RWPE2 (cell line): Measurements from ENCODE around the gene PKIB.
A peak's percentile ranks its signal among the peaks of the same experiment; 100 is the strongest.

Experiments
- ATAC-seq: fragments of 200-7000 bp; cut with Tn5 transposase; 3 replicates; pipeline ENCODE4 v1.9.1; 2021; ENCODE audit warnings: low read depth
- DNase-seq: peaks from one replicate; pipeline ENCODE4 v3.0.0-alpha.2; 2020; ENCODE audit warnings: low spot score
- H3K27ac ChIP-seq: fragments of 450-650 bp; 2 replicates; pipeline ENCODE4 v1.5.1; 2017; ENCODE audit warnings: mild to moderate bottlenecking; ENCODE audit not compliant: poor library complexity, severe bottlenecking
- H3K27me3 ChIP-seq: fragments of 250-450 bp; sonication (Bioruptor Pico); 2 replicates; pipeline ENCODE4 v1.5.1; 2021; ENCODE audit warnings: mild to moderate bottlenecking, moderate library complexity; ENCODE audit not compliant: insufficient read depth, poor library complexity, severe bottlenecking
- H3K36me3 ChIP-seq: fragments of 250-450 bp; sonication (Bioruptor Pico); 2 replicates; pipeline ENCODE4 v1.5.1; 2020; ENCODE audit warnings: low read depth, mild to moderate bottlenecking, moderate library complexity
- H3K4me1 ChIP-seq: fragments of 250-450 bp; sonication (Bioruptor Pico); 2 replicates; pipeline ENCODE4 v1.5.1; 2021; ENCODE audit warnings: mild to moderate bottlenecking, moderate library complexity; ENCODE audit not compliant: insufficient read depth, poor library complexity, severe bottlenecking
- H3K4me3 ChIP-seq: fragments of 250-450 bp; sonication (Bioruptor Pico); 2 replicates; pipeline ENCODE4 v1.5.1; 2021; ENCODE audit warnings: mild to moderate bottlenecking, moderate library complexity; ENCODE audit not compliant: severe bottlenecking
- H3K9me3 ChIP-seq: fragments of 250-450 bp; sonication (Bioruptor Pico); 2 replicates; pipeline ENCODE4 v1.5.1; 2021; ENCODE audit warnings: mild to moderate bottlenecking, moderate library complexity; ENCODE audit not compliant: severe bottlenecking
- CTCF ChIP-seq: fragments of 450-650 bp; IDR thresholded peaks from one replicate; pipeline ENCODE4 v1.5.1; 2017; ENCODE audit warnings: mild to moderate bottlenecking, moderate library complexity; ENCODE audit not compliant: poor library complexity, severe bottlenecking

The PKIB gene

GRCh38 chr6:122671251-122671650 is 61.0 kb downstream of the PKIB start:
- no peak for ATAC-seq
- Histone ChIP-seq H3K4me1 (peaks cover 12% of the 10 kb centered on the region), H3K36me3 (no peaks in the 10 kb centered on the region), H3K9me3 (no peaks in the 10 kb centered on the region), H3K4me3 (no peak overlapping the region), H3K27me3 (no peaks in the 10 kb centered on the region), H3K27ac (no peak overlapping the region)
- DNase-seq, result no peak
- TF ChIP-seq CTCF, result no peak

- Histone ChIP-seq H3K36me3 (no peaks in the 10 kb centered on the region), H3K4me1 (peaks cover 12% of the 10 kb centered on the region), H3K9me3 (no peaks in the 10 kb centered on the region), H3K4me3 (no peak overlapping the region), H3K27ac (peak overlapping the region; percentile 2), H3K27me3 (no peaks in the 10 kb centered on the region)
- no peak for DNase-seq
- no peak for TF ChIP-seq CTCF
- peak; percentile 97 for ATAC-seq
Observed at GRCh38 chr6:122673343-122673961, 63.2 kb downstream of the PKIB start.

GRCh38 chr6:122676146-122676545 is 65.9 kb downstream of the PKIB start:
- DNase-seq (no peak), ATAC-seq (no peak)

GRCh38 chr6:122676688-122677087 is 66.5 kb downstream of the PKIB start:
- H3K9me3 ChIP-seq, result no peaks in the 10 kb centered on the region
- H3K27me3 ChIP-seq, result no peaks in the 10 kb centered on the region
- TF ChIP-seq CTCF, result no peak
- no peak overlapping the region for H3K27ac ChIP-seq
- no peak overlapping the region for H3K4me3 ChIP-seq
- H3K4me1 ChIP-seq, result peaks cover 12% of the 10 kb centered on the region
- ATAC-seq (no peak), DNase-seq (no peak)
- H3K36me3 ChIP-seq, result no peaks in the 10 kb centered on the region

More at GRCh38 chr6:122676146-122676545, 65.9 kb downstream of the PKIB start:
- Histone ChIP-seq H3K9me3 (no peaks in the 10 kb centered on the region), H3K4me3 (no peak overlapping the region), H3K4me1 (peaks cover 12% of the 10 kb centered on the region), H3K27ac (no peak overlapping the region), H3K27me3 (no peaks in the 10 kb centered on the region), H3K36me3 (no peaks in the 10 kb centered on the region)
- no peak for TF ChIP-seq CTCF

GRCh38 chr6:122677406-122677805 is 67.2 kb downstream of the PKIB start:
- no peaks in the 10 kb centered on the region for H3K27me3 ChIP-seq
- H3K4me3 ChIP-seq, result no peak overlapping the region
- no peak for TF ChIP-seq CTCF
- DNase-seq, result no peak
- no peaks in the 10 kb centered on the region for H3K9me3 ChIP-seq
- H3K27ac ChIP-seq, result no peak overlapping the region
- peaks cover 12% of the 10 kb centered on the region for H3K4me1 ChIP-seq
- ATAC-seq, result no peak
- no peaks in the 10 kb centered on the region for H3K36me3 ChIP-seq
